Stimulated activated CD8-positive, alpha-beta memory T cell treated with anti-CD3 and anti-CD28 coated beads, Interleukin-12 subunit alpha, Interleukin-12 subunit beta, amount 100 ng/mL, for 4 hours (primary cell): ENCODE data around the gene LCOR.
"Not testable (repeated sequence)": the region's sequence is repeated elsewhere in the genome, so short reads cannot be mapped to it uniquely, and the experiment has no call there.

Experiments used
- DNase-seq: peaks from one replicate; pipeline ENCODE4 v3.0.0-alpha.2; 2020; ENCODE audit warnings: low read depth

Gene LCOR

GRCh38 chr10:97013983-97014382, 181.9 kb downstream of the LCOR start:
- no peak for DNase-seq

DNA sequence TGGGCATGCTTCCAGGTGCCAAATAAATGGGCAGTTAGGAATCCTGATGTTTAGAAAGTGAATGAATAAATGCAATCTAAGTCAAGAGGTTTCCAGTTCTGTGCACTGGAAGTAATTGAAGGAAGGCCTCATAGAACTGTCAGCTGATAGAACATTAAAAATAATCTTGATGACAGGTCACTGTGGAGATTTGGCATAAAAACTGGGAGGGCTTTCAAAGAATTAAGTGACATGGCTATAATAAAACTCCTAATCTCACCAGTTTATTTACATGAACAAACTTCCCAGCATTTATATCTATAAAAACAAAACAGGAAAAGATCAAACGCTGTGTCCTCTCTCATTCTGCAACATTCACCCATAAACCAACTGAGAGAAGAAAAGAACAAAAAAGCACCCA, 183.1 kb downstream of the LCOR start:
- DNase-seq, result no peak

GRCh38 chr10:97016728-97017473, 184.8 kb downstream of the LCOR start:
- no peak for DNase-seq

- no peak for DNase-seq
These were observed 185.4 kb downstream of the LCOR start for GRCh38 chr10:97017474-97017903.

- no peak for DNase-seq
These were observed 186.4 kb downstream of the LCOR start for GRCh38 chr10:97018251-97019212.

DNA sequence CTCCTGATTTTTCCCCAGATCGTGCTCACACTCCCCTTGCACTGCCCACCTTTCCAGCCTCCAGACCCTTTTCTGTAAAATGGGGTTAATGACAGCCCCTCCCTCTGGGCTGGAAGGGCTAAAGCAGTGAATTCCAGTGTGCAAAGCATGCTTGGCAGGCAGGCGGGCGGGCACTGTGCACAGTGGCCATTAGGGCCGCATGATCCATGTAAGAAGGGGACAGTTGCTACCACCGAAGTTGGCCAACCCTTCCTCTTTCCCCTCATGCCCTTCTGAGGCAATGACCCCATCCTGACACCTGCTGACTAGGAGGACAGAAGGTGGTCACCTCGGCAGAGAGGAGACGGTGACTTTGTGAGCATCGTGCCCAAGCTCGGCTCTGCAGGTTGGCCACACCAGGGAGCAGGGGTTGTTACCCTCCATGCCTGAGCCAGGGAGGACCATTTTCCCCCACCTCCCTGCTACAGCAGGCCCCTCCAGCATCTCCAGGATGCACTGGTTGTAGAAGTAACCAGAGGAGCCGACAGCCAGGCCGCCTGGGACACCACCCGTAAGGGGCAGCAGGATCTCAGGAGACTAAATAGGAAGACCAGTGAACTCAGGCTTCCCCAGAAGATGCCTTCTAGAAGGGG, 187.2 kb downstream of the LCOR start:
- DNase-seq, result no peak

GRCh38 chr10:97020452-97021400, 188.6 kb downstream of the LCOR start:
- DNase-seq, result no peak

GRCh38 chr10:97022616-97023015, 190.5 kb downstream of the LCOR start:
- DNase-seq, result no peak

DNA sequence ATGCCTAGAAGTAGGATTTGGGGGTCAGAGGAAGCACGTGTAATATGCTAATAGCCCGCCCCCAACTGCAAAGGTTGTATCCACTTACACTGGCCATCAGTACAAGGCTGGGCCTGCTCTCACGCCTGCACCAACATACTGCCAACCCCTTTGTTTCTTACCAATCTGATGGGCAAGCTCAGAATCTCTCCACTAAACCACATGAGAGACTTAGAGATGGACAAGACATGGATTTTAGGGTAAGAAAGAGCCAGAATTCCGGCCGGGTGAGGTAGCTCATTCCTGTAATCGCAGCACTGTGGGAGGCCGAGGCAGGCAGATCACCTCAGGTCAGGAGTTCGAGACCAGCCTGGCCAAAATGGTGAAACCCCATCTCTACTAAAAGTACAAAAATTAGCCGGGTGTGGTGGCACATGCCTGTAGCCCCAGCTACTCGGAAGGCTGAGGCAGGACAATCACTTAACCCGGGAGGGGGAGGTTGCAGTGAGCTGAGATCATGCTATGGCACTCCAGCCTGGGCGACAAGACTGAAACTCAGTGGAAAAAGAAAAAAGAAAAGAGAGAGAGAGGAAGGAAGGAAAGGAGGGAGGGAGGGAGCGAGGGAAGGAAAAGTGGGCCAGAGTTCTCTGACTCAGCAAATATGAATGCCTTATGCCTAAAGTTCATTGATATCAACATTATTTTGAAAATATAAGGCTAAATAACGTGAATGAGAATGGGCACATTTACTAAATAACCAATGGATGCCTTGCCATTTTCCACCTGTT, 191.5 kb downstream of the LCOR start:
- no peak for DNase-seq

GRCh38 chr10:97024168-97025073, 192.3 kb downstream of the LCOR start:
- no peak for DNase-seq

DNA sequence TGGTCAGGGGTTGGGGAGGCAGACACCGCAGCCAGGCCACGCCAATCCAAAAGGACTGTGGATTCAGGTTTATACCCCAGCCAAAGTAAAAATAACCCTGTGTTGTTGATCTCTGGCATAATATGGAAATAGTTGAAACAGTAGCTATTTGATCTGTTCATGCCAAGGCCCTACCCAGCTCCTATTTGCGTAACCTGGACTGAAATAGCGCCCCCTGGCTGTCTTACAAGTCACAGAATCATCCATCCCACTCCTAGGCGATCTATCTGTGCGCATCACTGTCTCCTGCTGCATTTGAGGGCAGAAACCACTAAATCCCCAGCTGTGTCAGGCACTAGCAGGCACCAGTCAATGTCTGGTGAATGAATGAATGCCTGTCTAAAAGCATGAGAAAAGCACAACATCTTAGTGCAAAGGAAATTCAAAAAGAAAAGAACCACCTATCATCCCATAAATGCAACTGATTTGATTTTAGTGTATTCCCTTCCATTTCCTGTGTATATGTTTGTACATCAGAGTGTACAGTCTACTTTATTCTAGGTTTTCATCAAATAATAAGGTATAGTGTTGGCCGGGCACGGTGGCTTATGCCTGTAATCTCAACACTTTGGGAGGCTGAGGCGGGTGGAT, 193.6 kb downstream of the LCOR start:
- no peak for DNase-seq

GRCh38 chr10:97028126-97028831, 196.2 kb downstream of the LCOR start:
- no peak for DNase-seq

DNA sequence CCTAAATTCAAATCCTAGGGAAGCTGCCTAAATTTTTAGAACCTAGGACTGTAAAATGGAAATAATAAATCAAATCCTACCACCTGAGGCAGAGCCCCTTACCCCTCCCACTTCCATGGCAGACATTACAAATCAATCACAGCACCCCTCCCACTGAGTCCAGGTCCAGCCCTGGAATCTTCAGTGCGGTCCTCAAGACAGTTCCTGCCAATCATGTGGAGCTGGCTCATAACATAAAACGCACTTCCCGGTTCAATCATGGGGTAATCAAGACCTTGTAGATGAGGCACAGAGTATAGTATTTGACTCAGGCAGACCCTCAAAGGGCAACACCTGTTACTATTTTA, 196.7 kb downstream of the LCOR start:
- DNase-seq, result no peak

- no peak for DNase-seq
These were observed 197.2 kb downstream of the LCOR start for GRCh38 chr10:97029271-97029670.

- no peak for DNase-seq
These were observed 198.8 kb downstream of the LCOR start for GRCh38 chr10:97030894-97031293.

GRCh38 chr10:97031459-97031858, 199.4 kb downstream of the LCOR start:
- no peak for DNase-seq

DNA sequence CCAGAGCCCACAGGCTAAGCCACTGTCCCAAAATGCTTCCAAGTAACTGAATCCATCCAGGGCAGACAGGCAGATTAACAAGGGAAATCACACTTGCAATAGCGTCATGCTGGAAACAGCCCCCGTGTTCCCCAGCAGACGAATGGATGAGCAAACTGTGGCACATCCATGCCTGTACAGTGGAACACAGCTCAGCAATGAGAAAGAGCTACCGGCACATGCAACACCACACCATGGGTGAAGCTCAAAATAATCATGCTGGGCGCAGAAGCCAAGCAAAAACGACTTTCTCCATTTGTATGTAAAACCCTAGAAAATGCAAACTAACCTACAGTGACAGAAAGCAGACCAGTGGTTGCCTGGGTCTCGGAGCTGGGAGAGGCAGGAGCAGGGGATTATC, 200.5 kb downstream of the LCOR start:
- DNase-seq, result no peak

DNA sequence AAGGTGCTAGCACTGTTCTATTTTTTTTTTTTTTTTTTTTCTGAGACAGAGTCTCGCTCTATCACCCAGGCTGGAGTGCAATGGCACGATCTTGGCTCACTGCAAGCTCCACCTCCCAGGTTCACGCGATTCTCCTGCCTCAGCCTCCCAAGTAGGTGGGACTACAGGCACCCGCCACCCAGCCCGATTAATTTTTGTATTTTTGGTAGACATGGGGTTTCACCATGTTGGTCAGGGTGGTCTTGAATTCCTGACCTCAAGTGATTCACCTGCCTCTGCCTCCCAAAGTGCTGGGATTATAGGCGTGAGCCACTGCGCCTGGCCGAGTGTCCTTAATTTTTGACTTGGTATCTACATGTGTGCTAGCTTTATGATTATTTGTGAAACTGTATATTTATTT, 201.7 kb downstream of the LCOR start:
- DNase-seq, result not testable (repeated sequence)

DNA sequence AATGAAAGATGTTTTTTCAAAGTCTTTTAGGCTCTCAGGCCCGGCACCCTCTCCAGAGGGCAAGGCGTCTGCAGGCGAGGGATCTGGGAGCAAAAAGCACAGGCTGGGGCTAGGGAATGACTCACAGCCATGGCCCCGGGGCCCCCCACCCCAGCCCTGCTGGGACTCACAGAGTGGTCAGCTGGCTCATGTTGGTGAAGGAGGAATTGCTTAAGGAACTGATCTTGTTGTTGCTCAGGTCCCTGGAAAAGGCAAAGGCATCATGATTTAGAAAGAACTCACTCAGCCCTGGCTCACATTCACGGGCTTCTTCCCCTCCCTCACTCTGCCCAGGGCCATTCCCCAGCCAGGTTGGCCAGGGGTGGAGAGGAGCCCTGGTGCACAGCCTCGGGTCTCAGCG, 202.2 kb downstream of the LCOR start:
- DNase-seq, result no peak
